SU-DHL-6 (cell line): ENCODE measurements around the gene ACTN1.

Experiments used
- H2AFZ ChIP-seq: fragments of 200-600 bp; sonication (generic); 2 replicates; pipeline ENCODE4 v1.6.1; 2014; ENCODE audit warnings: low read depth, mild to moderate bottlenecking, moderate library complexity, mixed read lengths, antibody characterized with exemption, low read length; ENCODE audit not compliant: severe bottlenecking
- H3F3A ChIP-seq: fragments of 200-600 bp; shearing (Covaris generic); 2 replicates; pipeline ENCODE4 v1.6.0; 2016; ENCODE audit warnings: antibody characterized with exemption, mild to moderate bottlenecking; ENCODE audit not compliant: insufficient read depth
- H3K27ac ChIP-seq: fragments of 200-600 bp; sonication (generic); 2 replicates; pipeline ENCODE4 v1.5.1; 2016; ENCODE audit warnings: low read depth, mild to moderate bottlenecking, low read length, moderate library complexity, mixed read lengths
- H3K27me3 ChIP-seq: fragments of 200-600 bp; sonication (generic), shearing (Covaris generic); 2 replicates; pipeline ENCODE4 v1.6.0; 2014; ENCODE audit warnings: mild to moderate bottlenecking, low read length
- H3K36me3 ChIP-seq: fragments of 200-600 bp; sonication (generic); 2 replicates; pipeline ENCODE4 v1.6.1; 2014; ENCODE audit warnings: mild to moderate bottlenecking, low read length, mixed read lengths
- H3K4me2 ChIP-seq: fragments of 300-600, 200-600 bp; shearing (Covaris generic), sonication (generic); 2 replicates; pipeline ENCODE4 v1.6.0; 2014; ENCODE audit warnings: low read length, low read depth, mild to moderate bottlenecking; ENCODE audit not compliant: poor library complexity, severe bottlenecking
- H3K4me3 ChIP-seq: fragments of 200-600 bp; sonication (generic); 2 replicates; pipeline ENCODE4 v1.5.1; 2014; ENCODE audit warnings: antibody characterized with exemption, low read length, mild to moderate bottlenecking, mixed read lengths; ENCODE audit not compliant: insufficient read depth, poor library complexity, severe bottlenecking
- H3K79me2 ChIP-seq: fragments of 200-600 bp; sonication (generic); 2 replicates; pipeline ENCODE4 v1.6.1; 2014; ENCODE audit warnings: mild to moderate bottlenecking, low read length, moderate library complexity; ENCODE audit not compliant: insufficient read depth
- H3K9ac ChIP-seq: fragments of 200-600 bp; sonication (generic); 2 replicates; pipeline ENCODE4 v1.7.0; 2014; ENCODE audit warnings: mild to moderate bottlenecking, low read length
- H3K9me2 ChIP-seq: fragments of 200-600 bp; sonication (generic); replicated peaks from 2 replicates; pipeline ENCODE4 v1.6.1; 2014; ENCODE audit warnings: low read length; ENCODE audit not compliant: insufficient read depth
- H3K9me3 ChIP-seq: fragments of 200-600 bp; sonication (generic); 2 replicates; pipeline ENCODE4 v1.6.1; 2014; ENCODE audit warnings: low read length, mixed read lengths; ENCODE audit not compliant: insufficient read depth
- H4K20me1 ChIP-seq: fragments of 200-600 bp; sonication (generic); 2 replicates; pipeline ENCODE4 v1.6.1; 2014; ENCODE audit warnings: low read depth, mild to moderate bottlenecking, antibody characterized with exemption, low read length, moderate library complexity, mixed read lengths
- CTCF ChIP-seq: fragments of 200-600 bp; sonication (generic); IDR thresholded peaks from one replicate; pipeline ENCODE4 v1.5.1; 2017; ENCODE audit warnings: antibody characterized with exemption, mild to moderate bottlenecking, low read length, moderate library complexity; ENCODE audit not compliant: insufficient read depth, poor library complexity, severe bottlenecking
- EZH2phosphoT487 ChIP-seq: fragments of 200-600 bp; sonication (generic), shearing (Covaris generic); conservative IDR thresholded peaks from 2 replicates; pipeline ENCODE4 v1.6.1; 2018; ENCODE audit warnings: mild to moderate bottlenecking, antibody characterized with exemption, low read length, moderate library complexity, mixed read lengths

ACTN1 gene

GRCh38 chr14:68886109-68886434, 93.0 kb downstream of the ACTN1 start:
- H3K4me2 ChIP-seq: no peak overlapping the region
- no peaks in the 10 kb centered on the region for H3K27me3 ChIP-seq
- H3K9me2 ChIP-seq: no peaks in the 10 kb centered on the region
- H3K4me3 ChIP-seq: no peak overlapping the region
- no peak overlapping the region for H2AFZ ChIP-seq
- no peaks in the 10 kb centered on the region for H3K36me3 ChIP-seq
- H3K9me3 ChIP-seq: no peaks in the 10 kb centered on the region
- H3K9ac ChIP-seq: no peak overlapping the region
- H4K20me1 ChIP-seq: no peaks in the 10 kb centered on the region
- TF ChIP-seq EZH2phosphoT487 (no peak), CTCF (no peak)
- H3K79me2 ChIP-seq: no peaks in the 10 kb centered on the region
- no peaks in the 10 kb centered on the region for H3F3A ChIP-seq
- no peak overlapping the region for H3K27ac ChIP-seq

GRCh38 chr14:68885226-68886108, 93.6 kb downstream of the ACTN1 start:
- Histone ChIP-seq H3K9me3 (no peaks in the 10 kb centered on the region), H3K4me3 (no peak overlapping the region), H3K9me2 (no peaks in the 10 kb centered on the region), H4K20me1 (no peaks in the 10 kb centered on the region), H3K9ac (no peak overlapping the region), H3K36me3 (no peaks in the 10 kb centered on the region), H3K27ac (no peak overlapping the region), H2AFZ (no peak overlapping the region), H3K4me2 (no peak overlapping the region), H3K27me3 (no peaks in the 10 kb centered on the region), H3F3A (no peaks in the 10 kb centered on the region), H3K79me2 (no peaks in the 10 kb centered on the region)
- no peak for TF ChIP-seq CTCF
- TF ChIP-seq EZH2phosphoT487: no peak

GRCh38 chr14:68884031-68885030, 94.8 kb downstream of the ACTN1 start:
- Histone ChIP-seq H2AFZ (no peak overlapping the region), H3K9ac (no peak overlapping the region), H3K27me3 (no peaks in the 10 kb centered on the region), H3K4me3 (no peak overlapping the region), H3K9me2 (no peaks in the 10 kb centered on the region), H3K9me3 (no peaks in the 10 kb centered on the region), H3K36me3 (no peaks in the 10 kb centered on the region), H3K27ac (no peak overlapping the region), H3K4me2 (no peak overlapping the region), H3K79me2 (no peaks in the 10 kb centered on the region), H3F3A (no peaks in the 10 kb centered on the region), H4K20me1 (no peaks in the 10 kb centered on the region)
- TF ChIP-seq EZH2phosphoT487 (no peak), CTCF (no peak)
